GM19025 (cell line): ENCODE measurements around the gene ZNF678.
"Not testable (repeated sequence)": the region's sequence is repeated elsewhere in the genome, so short reads cannot be mapped to it uniquely, and the experiment has no call there.

Experiments used
- ATAC-seq: cut with Tn5 transposase; IDR thresholded peaks from one replicate; pipeline ENCODE4 v1.9.1; 2021; ENCODE audit warnings: mild to moderate bottlenecking, low read depth, moderate library complexity; ENCODE audit not compliant: unreplicated experiment

ZNF678 gene

GRCh38 chr1:227707846-227708245 lies 144.5 kb downstream of the ZNF678 start:
- ATAC-seq = no peak

GRCh38 chr1:227709451-227709850 lies 146.1 kb downstream of the ZNF678 start:
- ATAC-seq = no peak

- ATAC-seq = not testable (repeated sequence)
Observed at GRCh38 chr1:227710474-227710873, 147.1 kb downstream of the ZNF678 start.

GRCh38 chr1:227712648-227713047 lies 149.3 kb downstream of the ZNF678 start:
- ATAC-seq = no peak

- ATAC-seq = no peak
Observed at GRCh38 chr1:227718932-227719331, 155.6 kb downstream of the ZNF678 start.

GRCh38 chr1:227723474-227723873 lies 160.1 kb downstream of the ZNF678 start:
- no peak for ATAC-seq

- no peak for ATAC-seq
Observed at GRCh38 chr1:227725046-227725445, 161.7 kb downstream of the ZNF678 start.

GRCh38 chr1:227726318-227726717 lies 163.0 kb downstream of the ZNF678 start:
- no peak for ATAC-seq
